Nephron (organoid): Measurements from ENCODE around the gene PIAS1.
"Not testable (repeated sequence)": the region's sequence is repeated elsewhere in the genome, so short reads cannot be mapped to it uniquely, and the experiment has no call there.

ENCODE experiments used
- H3K27ac Mint-ChIP-seq, 3 experiments: 2 replicates each; pipeline ENCODE4 v1.8.0; 2020; ENCODE audit warnings: mixed read lengths in 3 of 3, mild to moderate bottlenecking in 2 of 3, moderate library complexity in 1 of 3
- H3K27me3 Mint-ChIP-seq: 2 replicates; pipeline ENCODE4 v1.8.0; 2021; ENCODE audit warnings: low read depth, mild to moderate bottlenecking, moderate library complexity, mixed read lengths
- H3K36me3 Mint-ChIP-seq: 2 replicates; pipeline ENCODE4 v1.8.0; 2020; ENCODE audit warnings: low read depth, mixed read lengths
- H3K4me1 Mint-ChIP-seq: 2 replicates; pipeline ENCODE4 v1.8.0; 2020; ENCODE audit warnings: mixed read lengths
- H3K4me3 Mint-ChIP-seq, 3 experiments: 2 replicates each; pipeline ENCODE4 v1.8.0; 2020; ENCODE audit warnings: mild to moderate bottlenecking in 3 of 3, mixed read lengths in 3 of 3, moderate library complexity in 2 of 3
- H3K9me3 Mint-ChIP-seq: 2 replicates; pipeline ENCODE4 v1.8.0; 2020; ENCODE audit warnings: mixed read lengths
- TF ChIP-seq, protein P1 (sequence below), 3 experiments: fragments of 200-600 bp; sonication (generic); IDR thresholded peaks; one replicate each; pipeline ENCODE4 v1.5.0; 2021; ENCODE audit warnings: antibody characterized with exemption in 3 of 3; ENCODE audit not compliant: unreplicated experiment in 3 of 3

Gene PIAS1

GRCh38 chr15:68232937-68233336, 178.8 kb downstream of the PIAS1 start:
- TF ChIP-seq, protein P1, sequence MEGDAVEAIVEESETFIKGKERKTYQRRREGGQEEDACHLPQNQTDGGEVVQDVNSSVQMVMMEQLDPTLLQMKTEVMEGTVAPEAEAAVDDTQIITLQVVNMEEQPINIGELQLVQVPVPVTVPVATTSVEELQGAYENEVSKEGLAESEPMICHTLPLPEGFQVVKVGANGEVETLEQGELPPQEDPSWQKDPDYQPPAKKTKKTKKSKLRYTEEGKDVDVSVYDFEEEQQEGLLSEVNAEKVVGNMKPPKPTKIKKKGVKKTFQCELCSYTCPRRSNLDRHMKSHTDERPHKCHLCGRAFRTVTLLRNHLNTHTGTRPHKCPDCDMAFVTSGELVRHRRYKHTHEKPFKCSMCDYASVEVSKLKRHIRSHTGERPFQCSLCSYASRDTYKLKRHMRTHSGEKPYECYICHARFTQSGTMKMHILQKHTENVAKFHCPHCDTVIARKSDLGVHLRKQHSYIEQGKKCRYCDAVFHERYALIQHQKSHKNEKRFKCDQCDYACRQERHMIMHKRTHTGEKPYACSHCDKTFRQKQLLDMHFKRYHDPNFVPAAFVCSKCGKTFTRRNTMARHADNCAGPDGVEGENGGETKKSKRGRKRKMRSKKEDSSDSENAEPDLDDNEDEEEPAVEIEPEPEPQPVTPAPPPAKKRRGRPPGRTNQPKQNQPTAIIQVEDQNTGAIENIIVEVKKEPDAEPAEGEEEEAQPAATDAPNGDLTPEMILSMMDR (IDR thresholded peaks at IDR 0.05; ENCODE audit: unreplicated experiment in 3 of 3): no peak
- Mint-ChIP-seq H3K9me3 (peaks cover 6% of the 10 kb centered on the region), H3K27me3 (no peaks in the 10 kb centered on the region), H3K4me1 (peaks cover 46% of the 10 kb centered on the region), H3K27ac (no peak overlapping the region), H3K36me3 (no peaks in the 10 kb centered on the region), H3K4me3 (no peak overlapping the region)

DNA sequence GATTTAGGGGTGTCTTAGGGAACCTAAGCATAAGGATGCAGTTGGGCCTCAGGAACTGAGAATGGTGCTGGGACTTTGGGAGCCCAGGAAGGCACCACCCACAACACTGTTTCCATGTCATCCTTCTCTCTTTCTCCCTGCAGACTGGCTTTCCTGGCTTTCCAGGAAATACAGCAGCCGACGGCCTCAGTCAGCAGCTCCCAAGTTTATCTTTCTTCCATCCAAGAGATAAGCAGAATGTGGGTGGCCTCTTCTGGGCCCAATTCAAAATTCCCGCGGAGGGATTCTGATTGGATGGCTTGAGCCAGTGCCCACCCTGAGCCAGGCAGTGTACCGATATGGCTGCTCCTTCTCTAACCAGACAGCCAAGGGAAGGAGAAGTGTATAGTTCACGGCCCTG, 179.9 kb downstream of the PIAS1 start:
- peaks cover 36% of the 10 kb centered on the region for H3K4me1 Mint-ChIP-seq
- no peaks in the 10 kb centered on the region for H3K36me3 Mint-ChIP-seq
- H3K27ac Mint-ChIP-seq: peak overlapping the region; percentile 67 to 92 (median 75)
- peaks cover 12% of the 10 kb centered on the region for H3K9me3 Mint-ChIP-seq
- peak overlapping the region in 2 of 3 experiments; percentile 53 to 73 for H3K4me3 Mint-ChIP-seq
- TF ChIP-seq, protein P1 (IDR thresholded peaks at IDR 0.05; ENCODE audit: unreplicated experiment in 3 of 3): no peak
- H3K27me3 Mint-ChIP-seq: no peaks in the 10 kb centered on the region

DNA sequence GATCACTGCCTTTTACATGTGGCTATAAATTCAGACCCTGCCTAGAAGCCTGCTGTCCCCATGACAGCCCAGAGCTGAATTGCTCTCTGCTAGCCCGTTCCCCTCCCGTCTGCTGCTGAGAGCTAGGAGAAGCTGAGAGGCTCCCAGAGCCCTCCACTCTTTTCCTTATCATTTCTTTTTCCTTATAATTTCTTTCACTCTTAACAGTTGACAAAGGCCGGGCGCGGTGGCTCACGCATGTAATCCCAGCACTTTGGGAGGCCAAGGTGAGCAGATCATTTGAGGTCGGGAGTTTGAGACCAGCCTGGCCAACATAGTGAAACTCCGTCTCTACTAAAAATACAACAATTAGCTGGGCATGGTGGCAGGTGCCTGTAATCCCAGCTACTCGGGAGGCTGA, 180.4 kb downstream of the PIAS1 start:
- Mint-ChIP-seq H3K4me3 (peak overlapping the region in 1 of 3 experiments; percentile 73), H3K9me3 (peaks cover 14% of the 10 kb centered on the region), H3K4me1 (peaks cover 36% of the 10 kb centered on the region), H3K27ac (peak overlapping the region; percentile 67 to 92 (median 75))
- H3K27me3 Mint-ChIP-seq, H3K36me3 Mint-ChIP-seq: not testable (repeated sequence)

GRCh38 chr15:68235022-68235421, 180.9 kb downstream of the PIAS1 start:
- no peaks in the 10 kb centered on the region for H3K27me3 Mint-ChIP-seq
- H3K27ac Mint-ChIP-seq: no peak overlapping the region
- peaks cover 32% of the 10 kb centered on the region for H3K4me1 Mint-ChIP-seq

GRCh38 chr15:68239025-68239424, 184.9 kb downstream of the PIAS1 start:
- peaks cover 12% of the 10 kb centered on the region for H3K36me3 Mint-ChIP-seq
- no peaks in the 10 kb centered on the region for H3K27me3 Mint-ChIP-seq
- no peak overlapping the region for H3K4me3 Mint-ChIP-seq
- peaks cover 6% of the 10 kb centered on the region for H3K4me1 Mint-ChIP-seq
- TF ChIP-seq, protein P1 (IDR thresholded peaks at IDR 0.05; ENCODE audit: unreplicated experiment in 3 of 3): no peak
- H3K27ac Mint-ChIP-seq: no peak overlapping the region
- H3K9me3 Mint-ChIP-seq: peaks cover 35% of the 10 kb centered on the region

More at GRCh38 chr15:68235022-68235421, 180.9 kb downstream of the PIAS1 start:
- Mint-ChIP-seq H3K36me3 (no peaks in the 10 kb centered on the region), H3K4me3 (no peak overlapping the region), H3K9me3 (peaks cover 14% of the 10 kb centered on the region)
- TF ChIP-seq, protein P1 (IDR thresholded peaks at IDR 0.05; ENCODE audit: unreplicated experiment in 3 of 3): no peak

- no peaks in the 10 kb centered on the region for H3K4me1 Mint-ChIP-seq
Measured at GRCh38 chr15:68241088-68241935, 187.2 kb downstream of the PIAS1 start.

More at GRCh38 chr15:68241088-68241935, 187.2 kb downstream of the PIAS1 start:
- TF ChIP-seq, protein P1 (IDR thresholded peaks at IDR 0.05; ENCODE audit: unreplicated experiment in 3 of 3): no peak
- Mint-ChIP-seq H3K9me3 (peaks cover 47% of the 10 kb centered on the region), H3K36me3 (peaks cover 20% of the 10 kb centered on the region), H3K27ac (no peak overlapping the region), H3K27me3 (no peaks in the 10 kb centered on the region), H3K4me3 (no peak overlapping the region)
